ENCODE data around the gene PACS2. TPM values are rescaled to one million over a fixed set of nuclear protein-coding genes. Genes with fewer than 3 reads are reported as not detected.

PACS2 gene
- polyA plus RNA-seq, 1 of the 3 experiments (the other 2 are of a cell fraction), result 42.7 TPM

DNA sequence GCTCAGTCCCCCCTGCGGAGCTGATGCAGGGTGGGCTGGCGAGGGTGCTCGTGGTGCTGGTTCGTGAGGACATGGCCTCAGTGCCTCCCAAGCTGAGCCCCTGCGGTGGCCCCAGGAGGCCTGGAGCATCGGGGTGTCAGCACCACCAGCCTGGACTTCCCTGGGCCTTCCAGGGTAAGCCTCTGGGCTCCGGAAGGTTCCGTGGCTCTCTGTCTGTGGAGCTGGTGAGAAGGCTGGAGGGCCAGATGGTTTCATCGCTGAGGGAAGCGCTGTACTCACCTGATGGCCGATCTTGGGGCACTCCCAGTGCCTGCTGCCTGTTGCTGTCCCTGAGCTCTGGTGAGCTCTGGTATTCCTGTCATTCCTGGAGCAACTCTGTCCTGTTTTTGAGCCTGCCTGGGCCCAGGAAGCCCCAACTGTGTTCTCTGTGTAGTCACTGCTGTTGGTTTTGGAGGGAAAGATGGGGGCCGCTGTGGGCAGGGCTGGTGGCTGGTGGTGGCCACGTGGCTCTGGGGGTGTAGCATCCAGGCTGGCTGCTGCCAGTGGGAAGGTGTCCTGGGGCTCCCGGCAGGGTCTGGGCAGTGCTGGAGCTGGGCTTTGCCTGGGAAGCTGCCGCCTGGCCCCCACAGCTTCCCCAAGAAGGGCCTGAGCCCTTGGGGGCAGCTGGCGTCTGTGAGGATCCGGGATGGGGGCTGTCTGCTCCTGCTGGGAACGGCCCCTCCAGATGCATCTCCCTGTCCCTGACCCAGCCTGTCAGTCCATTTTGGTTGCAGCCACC, 123.4 kb downstream of the PACS2 start:
- WGBS (ENCODE audit: low lambda C conversion rate), result 98% methylated on average over 9 of the region's 18 CpGs
- H3K27ac ChIP-seq (ENCODE audit: low read depth in 2 of 2, low read length in 1 of 2), result no peak overlapping the region; a peak in 1 of 4 replicates
- CTCF ChIA-PET, result interaction anchor here (0.6 to 3.8 kb wide), 6 partner anchors 10 to 52 kb away, joined by 3 to 18 read pairs (median 7); partner anchors contain the start of gene CRIP1
- DNase-seq, result no peak
- H3K79me2 ChIP-seq (ENCODE audit: insufficient read depth), result peaks cover 73% of the 10 kb centered on the region
- H4K20me1 ChIP-seq (ENCODE audit: insufficient read depth), result peaks cover 77% of the 10 kb centered on the region
- H3K36me3 ChIP-seq (replicated peaks in 1 of 2; ENCODE audit: control insufficient read depth in 1 of 2, insufficient read depth in 2 of 2, low read length in 1 of 2), result peaks cover 3 to 28% of the 10 kb centered on the region in 2 experiments
- no peak overlapping the region for H2AFZ ChIP-seq (ENCODE audit: low read depth)
- TF ChIP-seq USF1 (IDR thresholded peaks at IDR 0.05; ENCODE audit: borderline replicate concordance, low read depth), result no peak
- TF ChIP-seq GATA2 (CRISPR knock-in tag; IDR thresholded peaks at IDR 0.05), result no peak
- TF ChIP-seq JUND (IDR thresholded peaks at IDR 0.05), result no peak
- no peak for TF ChIP-seq YY1 (IDR thresholded peaks at IDR 0.05; ENCODE audit: low read depth)
- TF ChIP-seq FOXM1 (IDR thresholded peaks at IDR 0.05; ENCODE audit: low read depth), result no peak
- TF ChIP-seq, protein P1, sequence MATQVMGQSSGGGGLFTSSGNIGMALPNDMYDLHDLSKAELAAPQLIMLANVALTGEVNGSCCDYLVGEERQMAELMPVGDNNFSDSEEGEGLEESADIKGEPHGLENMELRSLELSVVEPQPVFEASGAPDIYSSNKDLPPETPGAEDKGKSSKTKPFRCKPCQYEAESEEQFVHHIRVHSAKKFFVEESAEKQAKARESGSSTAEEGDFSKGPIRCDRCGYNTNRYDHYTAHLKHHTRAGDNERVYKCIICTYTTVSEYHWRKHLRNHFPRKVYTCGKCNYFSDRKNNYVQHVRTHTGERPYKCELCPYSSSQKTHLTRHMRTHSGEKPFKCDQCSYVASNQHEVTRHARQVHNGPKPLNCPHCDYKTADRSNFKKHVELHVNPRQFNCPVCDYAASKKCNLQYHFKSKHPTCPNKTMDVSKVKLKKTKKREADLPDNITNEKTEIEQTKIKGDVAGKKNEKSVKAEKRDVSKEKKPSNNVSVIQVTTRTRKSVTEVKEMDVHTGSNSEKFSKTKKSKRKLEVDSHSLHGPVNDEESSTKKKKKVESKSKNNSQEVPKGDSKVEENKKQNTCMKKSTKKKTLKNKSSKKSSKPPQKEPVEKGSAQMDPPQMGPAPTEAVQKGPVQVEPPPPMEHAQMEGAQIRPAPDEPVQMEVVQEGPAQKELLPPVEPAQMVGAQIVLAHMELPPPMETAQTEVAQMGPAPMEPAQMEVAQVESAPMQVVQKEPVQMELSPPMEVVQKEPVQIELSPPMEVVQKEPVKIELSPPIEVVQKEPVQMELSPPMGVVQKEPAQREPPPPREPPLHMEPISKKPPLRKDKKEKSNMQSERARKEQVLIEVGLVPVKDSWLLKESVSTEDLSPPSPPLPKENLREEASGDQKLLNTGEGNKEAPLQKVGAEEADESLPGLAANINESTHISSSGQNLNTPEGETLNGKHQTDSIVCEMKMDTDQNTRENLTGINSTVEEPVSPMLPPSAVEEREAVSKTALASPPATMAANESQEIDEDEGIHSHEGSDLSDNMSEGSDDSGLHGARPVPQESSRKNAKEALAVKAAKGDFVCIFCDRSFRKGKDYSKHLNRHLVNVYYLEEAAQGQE (IDR thresholded peaks at IDR 0.05; ENCODE audit: low read depth, low read length), result no peak
- no peak for TF ChIP-seq RAD21 (IDR thresholded peaks at IDR 0.05; ENCODE audit: low read length)
- POLR2A ChIA-PET, result interaction anchor here (0.6 kb wide), 1 partner anchor 29 kb away, joined by 5 read pairs; no protein-coding TSS in a partner anchor
- H3F3A ChIP-seq (replicated peaks; ENCODE audit: insufficient read depth), result no peaks in the 10 kb centered on the region
- no peaks in the 10 kb centered on the region for H3K9me2 ChIP-seq
- no peaks in the 10 kb centered on the region for H3K27me3 ChIP-seq (ENCODE audit: insufficient read depth)
- H3K9me3 ChIP-seq, result no peaks in the 10 kb centered on the region
- no peak overlapping the region for H3K4me3 ChIP-seq (ENCODE audit: low read depth in 2 of 2, low read length in 1 of 2)
- H3K4me2 ChIP-seq, result no peak overlapping the region
- H3K9ac ChIP-seq, result no peak overlapping the region
- H3K4me1 ChIP-seq (ENCODE audit: control insufficient read depth in 1 of 2, insufficient read depth in 2 of 2, low read depth in 1 of 2, low read length in 1 of 2), result peaks cover 0 to 8% of the 10 kb centered on the region in 2 experiments; a peak in 1 of 4 replicates

- CTCF ChIA-PET, result interaction anchor here (1.2 to 3.5 kb wide), 3 partner anchors 9 to 51 kb away, joined by 3 to 18 read pairs (median 11); no protein-coding TSS in a partner anchor
- no peak for TF ChIP-seq TEAD4 (IDR thresholded peaks at IDR 0.05; ENCODE audit: borderline replicate concordance, insufficient read depth)
- TF ChIP-seq ELF1 (IDR thresholded peaks at IDR 0.05), result no peak
- TF ChIP-seq GATA2 (CRISPR knock-in tag; IDR thresholded peaks at IDR 0.05), result no peak
- TF ChIP-seq GABPA (IDR thresholded peaks at IDR 0.05; ENCODE audit: low read depth), result no peak
- TF ChIP-seq USF1 (IDR thresholded peaks at IDR 0.05; ENCODE audit: borderline replicate concordance, low read depth), result no peak
- TF ChIP-seq MAX (IDR thresholded peaks at IDR 0.05; ENCODE audit: low read depth), result no peak
- TF ChIP-seq, protein P2, sequence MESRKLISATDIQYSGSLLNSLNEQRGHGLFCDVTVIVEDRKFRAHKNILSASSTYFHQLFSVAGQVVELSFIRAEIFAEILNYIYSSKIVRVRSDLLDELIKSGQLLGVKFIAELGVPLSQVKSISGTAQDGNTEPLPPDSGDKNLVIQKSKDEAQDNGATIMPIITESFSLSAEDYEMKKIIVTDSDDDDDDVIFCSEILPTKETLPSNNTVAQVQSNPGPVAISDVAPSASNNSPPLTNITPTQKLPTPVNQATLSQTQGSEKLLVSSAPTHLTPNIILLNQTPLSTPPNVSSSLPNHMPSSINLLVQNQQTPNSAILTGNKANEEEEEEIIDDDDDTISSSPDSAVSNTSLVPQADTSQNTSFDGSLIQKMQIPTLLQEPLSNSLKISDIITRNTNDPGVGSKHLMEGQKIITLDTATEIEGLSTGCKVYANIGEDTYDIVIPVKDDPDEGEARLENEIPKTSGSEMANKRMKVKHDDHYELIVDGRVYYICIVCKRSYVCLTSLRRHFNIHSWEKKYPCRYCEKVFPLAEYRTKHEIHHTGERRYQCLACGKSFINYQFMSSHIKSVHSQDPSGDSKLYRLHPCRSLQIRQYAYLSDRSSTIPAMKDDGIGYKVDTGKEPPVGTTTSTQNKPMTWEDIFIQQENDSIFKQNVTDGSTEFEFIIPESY (IDR thresholded peaks at IDR 0.05; ENCODE audit: borderline replicate concordance, low read depth), result no peak
- TF ChIP-seq FOXM1 (IDR thresholded peaks at IDR 0.05; ENCODE audit: low read depth), result no peak
- no peak for TF ChIP-seq RAD21 (IDR thresholded peaks at IDR 0.05; ENCODE audit: low read length)
- TF ChIP-seq TAF1 (IDR thresholded peaks at IDR 0.05; ENCODE audit: borderline replicate concordance, low read depth, low read length), result no peak
- TF ChIP-seq SIN3A (IDR thresholded peaks at IDR 0.05; ENCODE audit: borderline replicate concordance, low read depth, low read length), result no peak
- no peak for TF ChIP-seq NRF1 (IDR thresholded peaks at IDR 0.05; ENCODE audit: low read depth, low read length)
- no peak for TF ChIP-seq MEF2A (IDR thresholded peaks at IDR 0.05; ENCODE audit: borderline replicate concordance, low read depth)
- TF ChIP-seq EP300 (IDR thresholded peaks at IDR 0.05; ENCODE audit: borderline replicate concordance in 1 of 2, low read depth in 1 of 2, low read length in 1 of 2), result no peak
- no peak for TF ChIP-seq RFX5 (IDR thresholded peaks at IDR 0.05; ENCODE audit: low read length)
- TF ChIP-seq JUND (IDR thresholded peaks at IDR 0.05), result no peak
Observed at GRCh38 chr14:105439179-105439578, 124.6 kb downstream of the PACS2 start.

More at GRCh38 chr14:105439179-105439578, 124.6 kb downstream of the PACS2 start:
- Histone ChIP-seq H4K20me1 (ENCODE audit: insufficient read depth) (peaks cover 65% of the 10 kb centered on the region), H3K36me3 (replicated peaks in 1 of 2; ENCODE audit: control insufficient read depth in 1 of 2, insufficient read depth in 2 of 2, low read length in 1 of 2) (peaks cover 3 to 30% of the 10 kb centered on the region in 2 experiments), H3K27ac (ENCODE audit: low read depth in 2 of 2, low read length in 1 of 2) (no peak overlapping the region; a peak in 1 of 4 replicates), H3K79me2 (ENCODE audit: insufficient read depth) (peaks cover 70% of the 10 kb centered on the region), H2AFZ (ENCODE audit: low read depth) (no peak overlapping the region), H3K9me3 (no peaks in the 10 kb centered on the region), H3K9ac (no peak overlapping the region), H3K4me3 (ENCODE audit: low read depth in 2 of 2, low read length in 1 of 2) (no peak overlapping the region), H3K4me2 (no peak overlapping the region), H3F3A (replicated peaks; ENCODE audit: insufficient read depth) (no peaks in the 10 kb centered on the region), H3K4me1 (ENCODE audit: control insufficient read depth in 1 of 2, insufficient read depth in 2 of 2, low read depth in 1 of 2, low read length in 1 of 2) (peaks cover 0 to 8% of the 10 kb centered on the region in 2 experiments; a peak in 1 of 4 replicates), H3K9me2 (no peaks in the 10 kb centered on the region), H3K27me3 (ENCODE audit: insufficient read depth) (no peaks in the 10 kb centered on the region)
- WGBS (ENCODE audit: low lambda C conversion rate), result 76% methylated on average over 4 of the region's 11 CpGs
- no peak for DNase-seq
- POLR2A ChIA-PET, result no interaction called here

Data from SK-N-SH (cell line).